Inferior parietal cortex (tissue), 1 donor: ENCODE results near the gene BPIFB2.
"Not testable (repeated sequence)": the region's sequence is repeated elsewhere in the genome, so short reads cannot be mapped to it uniquely, and the experiment has no call there.

Experiments
- DNase-seq: peaks from one replicate; pipeline ENCODE4 v3.0.0-alpha.2; 2016; ENCODE audit errors: extremely low spot score

The BPIFB2 gene

GRCh38 chr20:33007376-33008335 is at the start of gene BPIFB2:
Gene BPIFB2, plus strand, starts transcription at chr20:33007704. Its CDS starts 871 bp downstream, at chr20:33008575.
- DNase-seq = no peak

- no peak for DNase-seq
These were observed 48.9 kb upstream of the BPIFB2 start for GRCh38 chr20:32958574-32958973.

DNA sequence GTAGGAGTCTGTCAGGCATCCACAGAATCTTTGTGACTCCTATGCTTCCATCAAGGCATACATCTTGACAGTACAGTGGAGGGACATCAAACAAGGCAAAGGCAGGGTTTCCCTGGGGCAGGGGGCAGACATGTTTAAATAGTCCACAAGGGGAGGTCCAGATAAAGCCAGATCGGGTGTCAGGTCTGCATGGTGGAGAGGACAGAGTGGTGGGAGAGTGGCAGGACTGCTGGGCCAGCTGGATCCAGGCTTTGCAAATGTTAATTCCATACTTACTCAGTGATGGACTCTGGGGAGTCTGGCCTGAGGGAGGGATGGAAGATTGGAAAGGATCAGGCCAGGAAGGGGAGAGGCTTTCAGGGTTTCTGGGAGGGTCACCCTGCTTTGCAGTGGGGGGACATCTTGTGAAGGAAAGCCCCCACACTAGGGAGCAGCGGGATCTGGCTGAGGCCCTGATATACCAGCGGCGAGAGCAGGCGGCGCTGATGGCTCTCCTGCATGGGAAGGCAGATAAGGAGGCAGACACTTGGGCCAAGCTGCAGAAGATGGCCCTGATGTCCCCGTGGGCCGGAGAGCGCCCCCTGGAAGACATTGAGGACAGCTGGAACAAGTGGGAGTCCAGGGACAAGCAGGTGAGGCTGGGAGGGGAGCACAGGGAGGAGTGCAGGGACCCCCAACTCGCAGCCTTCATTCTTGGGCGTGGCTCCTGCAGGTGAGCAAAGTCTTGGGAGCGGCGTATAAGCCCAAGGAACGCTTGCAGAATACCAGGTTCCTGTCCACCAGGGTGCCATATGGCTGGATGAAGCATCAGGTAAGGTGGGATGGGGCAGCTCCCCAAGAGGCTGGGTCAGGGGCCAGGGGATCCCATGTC is 47.9 kb upstream of the BPIFB2 start:
- DNase-seq = no peak

DNA sequence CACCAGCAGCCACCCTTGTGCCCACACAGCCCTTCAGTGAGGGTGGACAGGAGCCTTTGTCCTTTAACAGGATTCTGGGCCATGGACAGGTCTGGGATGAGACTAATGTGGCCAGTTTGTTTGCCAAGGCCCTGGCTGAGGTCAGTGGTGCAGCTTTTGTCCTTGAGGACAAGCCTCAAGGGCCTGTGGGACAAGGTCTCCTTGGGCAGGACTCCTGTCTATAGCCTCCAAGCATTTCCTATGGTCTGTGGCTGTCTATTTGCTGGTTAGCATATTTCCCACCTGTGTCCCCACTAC is 47.3 kb upstream of the BPIFB2 start:
- DNase-seq = no peak

- no peak for DNase-seq
These were observed 46.4 kb upstream of the BPIFB2 start for GRCh38 chr20:32960849-32961731.

- DNase-seq = no peak
These were observed 45.5 kb upstream of the BPIFB2 start for GRCh38 chr20:32962053-32962452.

- not testable (repeated sequence) for DNase-seq
These were observed 44.9 kb upstream of the BPIFB2 start for GRCh38 chr20:32962646-32963045.

- DNase-seq = no peak
These were observed 44.3 kb upstream of the BPIFB2 start for GRCh38 chr20:32963176-32963575.

- DNase-seq = no peak
These were observed 42.9 kb upstream of the BPIFB2 start for GRCh38 chr20:32964575-32964974.

GRCh38 chr20:32965115-32965514 is 42.4 kb upstream of the BPIFB2 start:
- DNase-seq = no peak

DNA sequence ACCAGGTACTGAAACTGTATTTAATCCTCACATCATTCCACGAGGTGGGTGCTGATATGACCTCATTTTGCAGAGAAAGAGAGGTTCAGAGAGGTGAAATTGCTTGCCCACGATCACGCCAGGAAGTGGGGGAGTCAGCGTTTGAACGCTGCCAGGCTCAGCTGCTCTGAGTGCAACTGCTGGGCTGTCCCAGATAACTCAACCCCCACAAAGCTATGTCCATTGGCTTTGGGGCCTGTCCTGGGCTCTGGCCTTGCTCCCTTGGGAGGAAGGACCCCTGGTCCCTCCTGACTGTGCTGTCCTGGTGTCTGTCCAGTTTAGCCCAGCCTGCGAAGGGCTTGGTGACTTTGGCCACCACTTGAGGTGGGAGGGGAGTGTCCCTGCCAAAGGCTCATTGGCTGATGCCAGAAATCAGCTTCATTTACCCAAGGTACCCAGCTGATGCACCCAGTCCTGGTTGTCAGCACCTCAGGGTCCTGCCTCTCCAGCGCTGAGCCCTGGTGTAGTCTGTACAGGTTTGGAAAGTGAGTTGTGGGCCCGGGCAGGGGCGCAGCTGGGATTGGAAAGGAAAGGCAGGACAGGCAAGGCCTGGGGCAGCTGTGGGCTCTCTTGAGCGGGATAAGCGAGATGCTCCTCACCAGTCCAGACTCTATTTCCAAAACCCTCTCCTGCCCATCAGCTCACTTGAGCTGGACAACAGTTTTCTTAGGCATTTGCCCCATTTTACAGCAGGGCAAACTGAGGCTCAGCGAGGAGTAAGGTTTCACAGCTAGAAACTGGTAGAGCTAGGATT is 41.7 kb upstream of the BPIFB2 start:
- no peak for DNase-seq

GRCh38 chr20:32966382-32966781 is 41.1 kb upstream of the BPIFB2 start:
- DNase-seq = no peak

- no peak for DNase-seq
These were observed 40.4 kb upstream of the BPIFB2 start for GRCh38 chr20:32966881-32967781.

DNA sequence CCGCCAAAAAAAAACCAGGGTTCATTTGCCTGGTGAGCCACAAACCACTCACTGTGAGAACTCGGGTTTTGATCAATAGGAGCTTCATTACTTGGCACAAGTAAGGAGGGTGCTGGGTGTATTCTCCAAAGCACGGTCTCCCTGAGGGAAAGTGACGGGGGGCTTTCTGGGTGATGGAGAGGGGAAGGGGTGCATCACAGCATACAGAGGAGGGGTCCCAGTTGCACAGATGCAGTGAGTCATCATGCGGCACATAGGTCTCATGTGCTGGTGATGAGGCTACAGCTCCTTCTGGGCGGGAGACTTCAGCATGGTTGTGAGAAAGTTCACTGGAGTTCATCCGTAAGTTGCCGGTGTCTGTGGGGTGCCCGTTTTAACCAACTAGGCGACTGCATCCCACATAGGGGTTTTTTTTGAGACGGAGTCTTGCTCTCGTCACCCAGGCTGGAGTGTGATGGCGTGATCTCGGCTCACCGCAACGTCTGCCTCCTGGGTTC is 39.5 kb upstream of the BPIFB2 start:
- no peak for DNase-seq

GRCh38 chr20:32968478-32969241 is 38.8 kb upstream of the BPIFB2 start:
- no peak for DNase-seq

DNA sequence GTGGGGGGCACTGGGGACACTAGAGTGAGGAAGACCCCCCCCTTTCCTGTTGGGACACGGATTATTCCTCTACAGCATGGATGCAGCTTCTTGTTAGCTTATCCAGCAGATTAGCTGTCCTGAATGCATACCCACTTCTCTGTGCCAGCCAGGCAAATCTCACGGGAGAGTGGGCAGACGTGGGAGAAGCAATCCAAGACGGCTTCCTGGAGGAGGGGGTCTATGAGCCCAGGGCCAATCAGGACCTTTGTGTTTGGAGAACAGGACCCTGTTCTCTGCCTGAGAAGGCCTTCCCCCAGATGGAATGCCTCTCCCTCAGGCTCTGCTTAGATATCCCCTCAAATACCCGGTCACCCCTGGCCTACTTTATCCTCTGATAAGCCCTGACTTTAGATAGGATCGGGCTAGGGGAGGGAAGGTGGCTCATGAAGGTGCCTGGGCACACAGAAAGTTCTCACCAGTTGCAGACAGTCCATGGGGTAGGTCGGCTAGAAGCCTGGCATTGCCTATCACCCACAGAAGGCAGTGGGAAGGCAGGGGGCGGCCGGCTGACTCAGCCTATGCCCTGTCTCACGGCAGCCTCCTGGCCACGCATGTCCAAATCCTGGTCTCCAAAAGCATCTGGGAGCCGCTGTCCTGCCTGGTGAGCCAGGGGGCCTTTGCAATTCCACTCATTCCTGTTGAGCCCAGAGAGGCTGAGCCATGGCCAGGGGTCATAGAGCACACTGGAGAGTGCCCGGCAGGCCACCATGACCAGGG is 38.0 kb upstream of the BPIFB2 start:
- DNase-seq = no peak

DNA sequence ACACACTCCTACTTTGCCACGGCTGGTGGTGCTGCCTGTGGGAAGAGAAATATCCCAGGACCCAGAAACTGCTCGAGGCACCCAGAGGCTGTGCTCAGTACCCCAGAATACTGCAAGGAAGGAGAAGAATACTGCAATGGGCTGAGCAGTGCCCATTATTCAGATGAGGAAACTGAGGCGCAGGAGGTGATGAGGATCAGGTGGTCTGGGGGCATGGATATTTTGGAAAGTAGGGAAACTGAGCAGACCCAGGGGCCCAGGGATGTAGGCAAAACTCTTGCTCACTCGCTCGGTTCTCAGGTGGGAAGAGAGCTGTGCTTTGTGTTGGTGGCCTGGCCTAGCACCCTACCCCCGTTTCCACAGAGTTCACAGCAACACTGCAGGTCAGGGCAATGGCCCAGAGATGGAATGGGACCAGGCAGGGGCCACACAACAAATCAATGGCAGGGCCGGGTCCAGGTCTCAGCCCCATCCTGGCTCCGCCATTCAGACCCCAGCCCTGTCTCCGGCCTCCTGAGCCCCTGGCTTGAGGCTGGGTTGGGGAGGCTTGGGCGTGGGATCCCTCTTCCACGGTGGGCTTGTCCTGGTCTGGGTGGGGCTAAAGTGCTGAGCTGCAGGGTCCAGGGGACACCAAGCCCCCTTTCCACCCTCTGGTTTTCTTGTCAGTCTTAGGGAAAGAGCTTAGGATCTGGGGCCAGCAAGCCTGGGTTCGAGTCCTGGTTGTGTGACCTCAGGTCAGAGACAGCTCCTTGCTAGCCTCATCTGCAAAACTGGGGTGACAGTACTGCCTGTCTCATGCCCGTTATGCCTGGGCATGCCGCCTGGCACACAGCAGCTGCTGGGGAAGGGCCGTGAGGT is 37.2 kb upstream of the BPIFB2 start:
- no peak for DNase-seq
